ENCODE measurements around the gene ANKRD6.

Gene ANKRD6

DNA sequence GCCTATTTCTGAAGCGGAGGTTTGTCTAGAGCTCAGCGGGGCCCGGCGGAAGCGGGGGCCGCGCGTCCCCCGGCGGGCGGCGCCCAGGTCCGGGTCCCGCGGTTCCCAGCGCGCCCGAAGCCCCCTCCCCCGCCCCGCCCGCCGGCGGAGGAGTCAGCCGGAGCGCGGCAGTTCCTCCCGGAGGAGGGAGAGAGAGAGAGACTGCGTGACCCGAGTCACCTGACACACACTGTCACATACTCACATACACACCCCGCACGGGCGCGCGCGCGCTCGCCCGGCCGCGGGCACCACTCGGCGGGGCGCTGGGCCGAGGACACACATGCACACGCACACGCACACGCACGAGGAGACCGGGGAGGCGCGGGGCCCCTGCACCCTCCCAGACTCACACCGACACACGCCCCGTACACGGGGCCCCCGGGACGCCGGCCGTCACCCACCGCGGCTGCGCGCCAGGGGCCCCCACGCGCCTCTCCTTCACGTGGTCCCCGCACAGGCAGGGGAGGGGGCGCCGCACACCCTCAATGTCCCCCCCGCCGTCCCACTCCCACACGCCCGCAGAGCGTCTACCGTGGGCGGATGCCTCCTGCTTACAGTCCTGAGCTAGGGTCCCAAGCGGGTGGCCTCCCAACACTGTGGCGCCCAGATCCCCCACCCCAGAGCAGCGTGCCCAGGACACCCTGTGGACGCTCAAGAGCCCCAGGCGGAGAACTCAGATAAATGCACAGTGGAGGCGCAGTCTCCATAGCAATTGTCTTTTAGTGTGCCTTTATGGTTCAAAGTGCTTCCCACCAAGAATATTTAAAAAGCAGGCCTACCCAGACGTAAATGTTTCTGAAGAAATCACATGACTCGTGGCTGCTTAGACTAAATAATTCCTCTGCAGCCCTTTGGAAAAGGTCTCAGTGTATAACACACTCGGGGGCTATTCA, 20.6 kb upstream of the ANKRD6 start, which contains the start of gene RRAGD:
Gene RRAGD, minus strand, starts transcription at position 203 of the 935 bp plus-strand sequence. CDS start 280 bp downstream, outside the sequence.
- DNase-seq (ENCODE audit: low read depth) = no peak
- TF ChIP-seq, protein P1, sequence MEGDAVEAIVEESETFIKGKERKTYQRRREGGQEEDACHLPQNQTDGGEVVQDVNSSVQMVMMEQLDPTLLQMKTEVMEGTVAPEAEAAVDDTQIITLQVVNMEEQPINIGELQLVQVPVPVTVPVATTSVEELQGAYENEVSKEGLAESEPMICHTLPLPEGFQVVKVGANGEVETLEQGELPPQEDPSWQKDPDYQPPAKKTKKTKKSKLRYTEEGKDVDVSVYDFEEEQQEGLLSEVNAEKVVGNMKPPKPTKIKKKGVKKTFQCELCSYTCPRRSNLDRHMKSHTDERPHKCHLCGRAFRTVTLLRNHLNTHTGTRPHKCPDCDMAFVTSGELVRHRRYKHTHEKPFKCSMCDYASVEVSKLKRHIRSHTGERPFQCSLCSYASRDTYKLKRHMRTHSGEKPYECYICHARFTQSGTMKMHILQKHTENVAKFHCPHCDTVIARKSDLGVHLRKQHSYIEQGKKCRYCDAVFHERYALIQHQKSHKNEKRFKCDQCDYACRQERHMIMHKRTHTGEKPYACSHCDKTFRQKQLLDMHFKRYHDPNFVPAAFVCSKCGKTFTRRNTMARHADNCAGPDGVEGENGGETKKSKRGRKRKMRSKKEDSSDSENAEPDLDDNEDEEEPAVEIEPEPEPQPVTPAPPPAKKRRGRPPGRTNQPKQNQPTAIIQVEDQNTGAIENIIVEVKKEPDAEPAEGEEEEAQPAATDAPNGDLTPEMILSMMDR (IDR thresholded peaks at IDR 0.05; ENCODE audit: low read depth, low read length, missing control alignments) = no peak
- peak within 1 kb of the TSS; percentile 47 for H3K4me3 ChIP-seq (ENCODE audit: low read depth, low read length)
- in situ Hi-C loops (cut with HindIII; ENCODE audit: low sequenced_read_pairs) = no loop called here

DNA sequence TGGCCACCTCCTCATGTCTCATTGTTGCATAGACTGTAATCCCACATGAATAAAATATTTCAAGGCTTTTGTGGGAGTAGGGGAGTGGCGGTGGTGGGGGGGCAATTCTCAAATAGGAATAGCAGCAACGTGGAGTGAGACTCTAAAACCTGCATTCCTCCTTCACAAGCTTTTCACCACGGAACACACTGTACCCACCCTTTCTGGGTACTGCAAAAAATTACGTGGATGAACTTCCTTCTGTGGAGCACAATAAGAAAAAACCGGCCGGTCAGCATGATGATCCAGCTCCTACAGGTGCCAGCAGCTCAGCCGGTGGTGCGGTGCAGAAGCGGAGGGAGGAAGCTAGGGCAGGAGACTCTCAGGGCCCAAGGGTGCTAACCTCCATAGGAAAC, 19.9 kb upstream of the ANKRD6 start:
- in situ Hi-C loops (cut with HindIII; ENCODE audit: low sequenced_read_pairs) = no loop called here
- no peak overlapping the region for H3K4me3 ChIP-seq (ENCODE audit: low read depth, low read length)
- TF ChIP-seq, protein P1 (IDR thresholded peaks at IDR 0.05; ENCODE audit: low read depth, low read length, missing control alignments) = no peak
- DNase-seq (ENCODE audit: low read depth) = no peak

DNA sequence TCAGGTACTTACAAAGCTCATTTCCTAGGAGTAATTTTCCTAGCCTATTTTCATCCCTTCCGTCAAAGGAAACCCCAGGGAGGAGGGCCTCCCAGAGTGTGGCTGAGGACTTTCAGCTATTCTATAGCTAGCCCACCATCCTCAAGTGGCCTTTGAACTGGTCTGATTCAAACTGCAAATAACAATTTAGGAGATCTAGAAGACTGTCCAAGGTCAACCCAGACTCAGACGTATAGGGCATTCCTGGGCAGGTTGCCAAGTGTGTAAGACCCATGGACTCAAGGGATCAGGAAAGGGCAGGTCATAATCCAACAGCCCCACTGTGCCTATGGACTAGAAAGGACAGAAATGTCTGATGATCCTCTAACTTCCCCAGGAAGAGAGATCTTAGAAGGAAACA, 18.7 kb upstream of the ANKRD6 start:
- in situ Hi-C loops (cut with HindIII; ENCODE audit: low sequenced_read_pairs) = no loop called here
- TF ChIP-seq, protein P1 (IDR thresholded peaks at IDR 0.05; ENCODE audit: low read depth, low read length, missing control alignments) = no peak
- no peak for DNase-seq (ENCODE audit: low read depth)
- no peak overlapping the region for H3K4me3 ChIP-seq (ENCODE audit: low read depth, low read length)

DNA sequence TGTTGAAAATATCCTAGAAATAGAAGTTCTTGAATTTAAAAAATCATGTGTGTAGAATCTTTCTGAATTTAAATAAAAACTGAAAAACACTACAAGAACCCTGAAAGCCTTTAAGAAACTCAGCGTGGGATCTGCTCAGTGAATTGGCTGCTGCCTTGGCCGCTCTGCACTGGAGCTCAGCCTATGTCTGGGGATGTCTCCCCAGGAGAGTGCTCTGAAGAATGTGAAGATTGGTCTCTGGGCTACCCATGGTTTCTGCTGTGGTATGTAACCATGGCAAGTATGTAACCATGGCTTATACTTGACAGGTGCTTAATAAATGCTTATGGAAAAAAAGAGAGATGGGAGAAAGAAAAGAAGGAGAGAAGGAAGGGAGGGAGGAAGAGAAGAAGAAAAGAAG, 17.8 kb upstream of the ANKRD6 start:
- in situ Hi-C loops (cut with HindIII; ENCODE audit: low sequenced_read_pairs) = no loop called here
- no peak overlapping the region for H3K4me3 ChIP-seq (ENCODE audit: low read depth, low read length)
- no peak for DNase-seq (ENCODE audit: low read depth)
- TF ChIP-seq, protein P1 (IDR thresholded peaks at IDR 0.05; ENCODE audit: low read depth, low read length, missing control alignments) = no peak

GRCh38 chr6:89416796-89417195, 16.2 kb upstream of the ANKRD6 start:
- DNase-seq (ENCODE audit: low read depth) = no peak
- H3K4me3 ChIP-seq (ENCODE audit: low read depth, low read length) = no peak overlapping the region
- in situ Hi-C loops (cut with HindIII; ENCODE audit: low sequenced_read_pairs) = no loop called here
- TF ChIP-seq, protein P1 (IDR thresholded peaks at IDR 0.05; ENCODE audit: low read depth, low read length, missing control alignments) = no peak

DNA sequence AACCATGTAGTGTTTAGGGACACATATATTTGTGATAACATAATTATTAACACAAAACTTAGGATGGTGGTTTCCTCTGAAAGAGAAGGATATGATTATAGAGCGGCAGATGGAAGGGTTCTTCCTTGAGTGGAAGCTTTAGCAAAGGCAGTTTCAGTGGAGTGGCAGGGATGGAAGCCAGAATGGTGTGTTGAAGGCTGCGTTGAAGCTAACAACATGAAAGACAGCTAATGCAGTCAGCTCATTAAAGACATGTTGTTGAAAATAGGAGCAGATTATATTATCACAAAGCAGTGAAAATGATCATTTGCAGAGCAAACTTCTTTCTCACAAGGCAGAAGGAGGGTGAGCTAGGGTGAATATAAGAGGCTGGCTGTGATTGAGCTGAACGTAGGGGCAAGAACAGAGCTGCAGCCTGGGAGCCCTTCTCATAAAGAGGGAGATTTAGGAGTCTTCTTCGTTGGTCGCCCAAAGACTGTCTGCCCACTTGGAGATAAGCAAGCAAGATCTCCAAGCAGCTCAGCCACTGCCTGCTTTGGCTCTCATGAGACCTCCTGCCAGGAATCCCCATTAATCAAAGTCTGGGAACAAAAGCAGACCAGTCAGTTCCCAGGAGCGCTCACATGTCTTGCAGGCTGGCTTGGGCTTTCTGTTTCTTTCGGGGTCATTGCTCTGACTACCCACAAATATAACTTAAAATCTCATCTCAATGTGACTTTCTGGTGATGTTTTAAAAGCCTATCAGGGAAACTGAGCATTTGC, 2.6 kb upstream of the ANKRD6 start:
- no peak overlapping the region for H3K4me3 ChIP-seq (ENCODE audit: low read depth, low read length)
- in situ Hi-C loops (cut with HindIII; ENCODE audit: low sequenced_read_pairs) = loop anchor here (10.0 to 25.0 kb wide), 2 partner anchors 204 to 332 kb away; partner anchors contain the start of gene LYRM2
- peak; percentile 73 for DNase-seq (ENCODE audit: low read depth)
- TF ChIP-seq, protein P1 (IDR thresholded peaks at IDR 0.05; ENCODE audit: low read depth, low read length, missing control alignments) = no peak
